T-helper 17 cell (primary cell): Measurements from ENCODE around the gene KCTD21. TPM values are rescaled to one million over a fixed set of nuclear protein-coding genes. Genes with fewer than 3 reads are reported as not detected.

Source experiments
- total RNA-seq, 4 donors: library from RNA in 2 of 4; stranded (reverse) in 2 of 4; gene quantifications; one replicate each; pipeline ENCODE4 v1.2.3 and lab custom pipeline; 2022 to 2026

KCTD21 gene
- total RNA-seq, 2 donors from 2014 or later = 2.4 to 4.0 TPM

Other genes with a start within 250 kb of the KCTD21 start
- 10 to 100 TPM; 48.9 to 53.4 TPM for gene INTS4, start 194.0 kb downstream of the KCTD21 start, total RNA-seq
- gene KCTD14, start 165.3 kb downstream of the KCTD21 start, total RNA-seq = under 1 TPM; 0.17 to 0.52 TPM
- gene THRSP, start 124.8 kb downstream of the KCTD21 start, total RNA-seq = not detected
- gene NDUFC2, start 108.8 kb downstream of the KCTD21 start, total RNA-seq = 10 to 100 TPM; 36.9 to 47.1 TPM
- gene ALG8, start 49.0 kb downstream of the KCTD21 start, total RNA-seq = 10 to 100 TPM; 17.2 to 25.8 TPM
- gene USP35, start 293 bp upstream of the KCTD21 start, total RNA-seq = 10 to 100 TPM; 10.5 to 13.4 TPM
- gene GAB2, start 229.2 kb upstream of the KCTD21 start, total RNA-seq = 10 to 100 TPM; 10.3 to 14.4 TPM